Stimulated activated CD8-positive, alpha-beta memory T cell treated with anti-CD3 and anti-CD28 coated beads, Interleukin-15, amount 100 ng/mL, for 4 hours (primary cell): Measurements from ENCODE around the gene GMPPA.

Source experiments
- DNase-seq, 2 donors: peaks; one replicate each; pipeline ENCODE4 v3.0.0-alpha.2; 2020; ENCODE audit warnings: low read depth in 2 of 2

Gene GMPPA

GRCh38 chr2:219486380-219486959 lies 12.2 kb upstream of the GMPPA start:
- no peak for DNase-seq

- DNase-seq, result no peak
Measured at GRCh38 chr2:219488149-219488843, 10.4 kb upstream of the GMPPA start.

DNA sequence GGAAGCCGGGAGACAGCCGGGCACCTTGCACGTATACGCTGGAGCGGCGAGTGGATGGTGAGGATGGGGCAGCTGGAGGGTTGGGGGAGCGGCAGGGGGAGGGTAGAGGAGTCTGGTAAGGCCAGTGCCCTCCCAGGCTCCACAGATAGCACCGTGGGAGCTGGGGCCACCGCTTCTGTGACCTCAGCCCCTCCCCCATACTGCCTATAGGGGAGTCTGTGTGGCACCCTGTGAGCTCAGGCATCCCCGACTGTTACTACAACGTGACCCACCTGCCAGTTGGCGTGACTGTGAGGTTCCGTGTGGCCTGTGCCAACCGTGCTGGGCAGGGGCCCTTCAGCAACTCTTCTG lies 9.9 kb upstream of the GMPPA start:
- DNase-seq, result no peak

DNA sequence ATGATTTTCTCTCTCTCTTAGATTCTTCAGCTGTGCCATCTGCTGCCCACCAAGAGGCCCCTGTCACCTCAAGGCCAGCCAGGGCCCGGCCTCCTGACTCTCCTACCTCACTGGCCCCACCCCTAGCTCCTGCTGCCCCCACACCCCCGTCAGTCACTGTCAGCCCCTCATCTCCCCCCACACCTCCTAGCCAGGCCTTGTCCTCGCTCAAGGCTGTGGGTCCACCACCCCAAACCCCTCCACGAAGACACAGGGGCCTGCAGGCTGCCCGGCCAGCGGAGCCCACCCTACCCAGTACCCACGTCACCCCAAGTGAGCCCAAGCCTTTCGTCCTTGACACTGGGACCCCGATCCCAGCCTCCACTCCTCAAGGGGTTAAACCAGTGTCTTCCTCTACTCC lies 9.4 kb upstream of the GMPPA start:
- no peak for DNase-seq

- DNase-seq, result no peak
Measured at GRCh38 chr2:219490186-219490585, 8.5 kb upstream of the GMPPA start.

GRCh38 chr2:219490600-219491130 lies 8.0 kb upstream of the GMPPA start:
- DNase-seq, result no peak

DNA sequence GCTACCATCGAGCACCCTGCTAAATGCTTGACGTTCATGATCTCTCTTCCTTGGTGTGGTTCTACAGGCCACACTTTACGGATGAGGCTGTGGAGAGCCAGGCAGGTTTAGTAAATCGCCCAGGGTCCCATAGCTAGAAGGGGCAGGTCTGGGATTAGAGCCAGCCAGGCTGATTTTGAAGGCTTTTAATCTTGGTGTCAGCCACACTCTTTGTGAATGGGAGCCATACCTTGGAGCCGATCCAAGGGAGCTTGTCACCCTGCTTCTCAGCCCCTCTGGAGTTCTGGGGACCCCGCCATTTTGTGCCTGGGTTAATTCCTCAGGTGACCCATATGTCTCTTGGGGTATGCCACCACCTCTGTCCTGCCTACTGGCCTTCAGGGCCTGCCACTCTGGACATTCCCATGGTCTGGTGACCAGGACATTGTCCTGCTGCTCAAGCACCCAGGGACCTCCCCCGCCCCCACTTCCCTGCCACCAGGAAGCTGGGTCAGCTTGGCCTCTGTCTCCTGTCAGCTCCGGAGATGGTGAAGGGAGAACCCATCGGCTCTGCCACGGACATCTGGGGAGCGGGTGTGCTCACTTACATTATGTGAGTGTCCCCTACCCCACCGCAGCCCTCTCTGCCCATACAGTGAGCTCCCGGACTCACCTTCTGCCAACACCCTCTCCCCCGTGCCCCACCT lies 7.3 kb upstream of the GMPPA start:
- no peak for DNase-seq

DNA sequence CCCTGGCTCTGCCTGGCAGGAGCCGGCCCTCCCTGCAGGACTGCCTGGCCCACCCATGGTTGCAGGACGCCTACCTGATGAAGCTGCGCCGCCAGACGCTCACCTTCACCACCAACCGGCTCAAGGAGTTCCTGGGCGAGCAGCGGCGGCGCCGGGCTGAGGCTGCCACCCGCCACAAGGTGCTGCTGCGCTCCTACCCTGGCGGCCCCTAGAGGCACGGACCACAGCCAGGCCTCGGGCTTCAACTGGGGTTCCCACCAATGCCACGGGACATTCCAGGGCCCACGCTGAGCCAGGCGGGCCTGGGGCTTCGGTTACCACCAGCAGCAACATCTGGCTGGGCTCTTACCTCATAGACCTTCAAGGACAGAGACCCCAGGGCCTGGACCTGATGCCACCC lies 6.1 kb upstream of the GMPPA start:
- no peak for DNase-seq

DNA sequence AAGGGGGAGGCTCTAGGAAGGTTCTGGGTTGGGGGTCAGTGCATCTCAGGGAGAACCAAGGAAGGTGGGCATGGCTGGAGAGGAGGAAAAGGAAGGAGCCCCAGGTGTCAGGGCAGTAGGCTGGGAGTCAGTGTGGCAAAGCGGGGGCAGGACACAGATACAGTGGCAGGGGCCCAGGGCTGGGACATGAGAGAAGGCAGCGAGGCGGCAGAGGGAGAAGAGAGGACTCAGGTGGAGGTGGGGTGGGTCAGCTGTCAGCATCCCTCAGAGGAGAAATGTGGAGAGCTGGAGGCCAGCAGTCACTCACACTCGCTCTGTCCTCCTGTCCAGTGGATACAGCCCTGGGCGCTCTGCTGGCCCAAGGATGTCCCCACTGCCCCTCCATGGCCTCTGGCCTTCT lies 5.6 kb upstream of the GMPPA start:
- no peak for DNase-seq

DNA sequence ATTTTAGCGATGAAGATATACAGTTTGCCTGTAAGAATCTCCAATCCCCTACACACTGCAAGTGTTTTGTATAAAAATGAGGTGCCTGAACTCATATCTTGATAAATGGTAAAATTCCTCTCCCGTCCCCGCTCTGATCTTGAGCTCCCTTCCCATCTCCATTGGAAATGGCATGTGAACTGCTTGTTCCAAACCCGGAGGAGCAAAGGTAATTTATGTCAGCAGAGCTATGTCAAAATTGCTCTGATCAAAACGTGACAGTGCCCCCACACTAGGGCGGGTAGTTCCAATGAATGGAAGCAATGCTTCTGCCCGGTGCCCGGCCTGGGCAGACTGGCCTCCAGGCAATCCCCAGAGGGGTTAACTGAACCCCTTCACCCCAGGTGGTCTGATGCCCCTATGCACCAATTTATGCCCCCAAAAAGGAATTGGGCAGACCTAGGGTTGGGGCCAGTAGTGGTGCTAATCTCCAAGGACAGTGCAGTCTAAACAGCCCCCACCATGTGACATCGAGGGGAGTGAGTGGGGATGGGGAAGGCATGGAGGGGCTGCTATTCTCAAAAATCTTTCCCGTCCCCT lies 3.6 kb upstream of the GMPPA start:
- DNase-seq, result no peak

DNA sequence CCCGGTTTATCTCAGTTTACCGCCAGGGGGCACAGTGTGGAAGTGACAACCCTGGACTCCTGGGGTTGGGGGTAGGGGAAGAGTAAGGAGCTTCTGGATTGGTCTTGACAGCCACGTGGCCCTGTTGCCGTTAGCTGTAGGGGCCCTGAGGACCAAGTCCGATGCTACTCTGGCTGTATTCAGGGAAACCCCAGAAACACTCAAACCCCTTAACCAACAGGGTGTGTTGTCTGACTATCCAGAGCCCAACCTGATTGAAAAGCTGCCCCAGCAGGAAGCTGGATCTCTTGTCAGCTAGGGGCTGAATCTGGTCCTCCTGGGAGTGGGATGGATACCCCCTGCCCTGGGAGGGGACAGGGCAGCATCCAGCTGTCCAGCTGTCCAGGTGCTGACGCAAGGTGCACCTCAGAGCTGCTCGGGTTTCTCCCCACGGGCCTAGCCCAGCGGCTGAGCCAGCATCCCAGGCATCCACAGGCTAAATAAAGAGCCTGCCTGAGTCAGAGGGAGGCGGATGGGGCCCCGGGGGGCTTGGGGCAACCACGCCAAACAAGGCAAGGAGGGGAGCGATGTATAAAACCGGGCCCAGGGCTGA lies 3.1 kb upstream of the GMPPA start:
- DNase-seq, result no peak

DNA sequence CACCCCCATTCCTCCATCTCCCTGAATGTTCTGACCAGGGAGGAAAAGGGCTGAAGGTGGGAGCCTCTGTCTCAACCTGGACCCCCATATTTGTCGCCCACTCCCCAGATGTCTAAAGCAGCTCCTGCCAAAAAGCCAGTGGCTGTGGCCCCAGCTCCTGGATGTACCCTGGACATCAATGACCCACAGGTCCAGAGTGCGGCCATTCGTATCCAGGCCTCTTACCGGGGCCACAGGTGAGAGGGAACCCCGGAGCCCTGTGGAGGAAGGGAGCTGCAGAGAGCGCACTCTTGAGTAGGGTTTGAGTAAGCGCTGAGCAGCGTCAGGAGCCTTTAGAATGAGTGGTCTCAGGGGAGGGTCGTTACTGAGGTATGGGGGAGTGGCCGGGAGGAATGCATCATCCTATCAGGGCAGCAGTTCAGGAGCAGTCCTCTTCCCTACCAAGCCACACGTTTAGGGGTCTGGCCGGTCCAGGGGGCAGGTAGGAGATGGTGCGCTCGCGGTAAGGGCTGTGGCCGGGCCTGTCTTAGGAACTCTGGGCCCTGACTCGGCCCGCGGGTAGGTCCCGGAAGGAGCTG lies 2.4 kb upstream of the GMPPA start:
- DNase-seq, result no peak

GRCh38 chr2:219496825-219497494 lies 1.7 kb upstream of the GMPPA start:
- no peak for DNase-seq

GRCh38 chr2:219497495-219498279 lies 1.0 kb upstream of the GMPPA start:
- DNase-seq, result peak in 1 of 2 donors; percentile 9

DNA sequence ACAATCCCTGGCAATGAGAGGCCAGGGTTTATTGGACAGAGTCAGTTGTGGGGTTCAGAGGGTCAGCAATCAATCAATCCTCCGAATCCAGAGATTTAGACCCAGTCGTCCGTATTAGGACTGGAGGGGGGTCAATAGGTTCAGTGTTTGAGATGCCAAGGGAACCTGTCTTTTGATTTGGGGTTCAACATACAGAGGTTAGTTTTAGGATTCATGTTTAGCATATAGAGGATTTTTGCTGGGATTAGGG lies 292 bp downstream of the GMPPA start:
- DNase-seq, result no peak

- no peak for DNase-seq
Measured at GRCh38 chr2:219499555-219499954, 864 bp downstream of the GMPPA start.

DNA sequence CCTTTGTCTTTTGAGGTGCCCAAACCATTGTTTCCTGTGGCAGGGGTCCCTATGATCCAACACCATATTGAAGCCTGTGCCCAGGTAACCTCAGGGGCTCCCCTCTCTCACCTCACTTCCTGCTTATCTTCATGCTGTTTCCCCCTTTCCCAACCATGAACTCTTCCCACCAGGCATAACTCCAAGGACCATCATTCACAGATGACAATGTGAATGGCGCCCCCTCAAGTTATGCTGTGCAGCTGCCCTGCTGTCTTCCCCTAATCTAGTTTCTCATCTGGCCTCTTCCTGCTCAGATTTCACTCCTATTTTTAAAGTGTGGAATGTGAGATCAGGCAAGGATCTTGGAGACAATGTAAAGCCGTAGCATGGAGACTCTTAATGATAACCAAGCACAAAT lies 1.4 kb downstream of the GMPPA start:
- no peak for DNase-seq

GRCh38 chr2:219501849-219502248 lies 3.2 kb downstream of the GMPPA start:
- no peak for DNase-seq

GRCh38 chr2:219502618-219503017 lies 3.9 kb downstream of the GMPPA start:
- no peak for DNase-seq

- no peak for DNase-seq
Measured at GRCh38 chr2:219505585-219505984, 6.9 kb downstream of the GMPPA start.
